Glomerular visceral epithelial cell (primary cell): ENCODE data around the gene FHDC1.
A peak's percentile ranks its signal among the peaks of the same experiment; 100 is the strongest.

Source experiments
- DNase-seq: peaks from one replicate; pipeline ENCODE4 v3.0.0-alpha.2; 2016; ENCODE audit errors: extremely low spot score

FHDC1 gene

DNA sequence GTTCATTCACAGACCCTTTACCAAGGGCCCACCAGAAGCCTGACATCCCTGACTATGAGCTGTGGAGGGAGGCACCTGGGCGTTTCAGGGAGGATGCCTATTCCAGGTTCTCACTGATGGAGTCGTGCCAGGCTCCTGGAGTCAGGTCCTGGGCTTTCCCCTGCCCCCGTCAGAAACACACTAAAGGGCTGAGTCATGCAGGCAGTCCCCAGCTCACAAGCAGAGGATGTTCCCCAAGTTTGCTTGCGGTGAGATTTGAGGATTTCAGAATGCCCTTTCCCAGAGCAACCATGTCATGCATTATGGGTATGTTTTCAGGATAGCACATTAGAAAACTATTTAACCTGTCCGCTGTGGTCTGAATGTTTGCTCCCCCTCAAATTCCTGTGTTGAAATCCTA is 45.2 kb downstream of the FHDC1 start:
- peak; percentile 100 for DNase-seq

DNA sequence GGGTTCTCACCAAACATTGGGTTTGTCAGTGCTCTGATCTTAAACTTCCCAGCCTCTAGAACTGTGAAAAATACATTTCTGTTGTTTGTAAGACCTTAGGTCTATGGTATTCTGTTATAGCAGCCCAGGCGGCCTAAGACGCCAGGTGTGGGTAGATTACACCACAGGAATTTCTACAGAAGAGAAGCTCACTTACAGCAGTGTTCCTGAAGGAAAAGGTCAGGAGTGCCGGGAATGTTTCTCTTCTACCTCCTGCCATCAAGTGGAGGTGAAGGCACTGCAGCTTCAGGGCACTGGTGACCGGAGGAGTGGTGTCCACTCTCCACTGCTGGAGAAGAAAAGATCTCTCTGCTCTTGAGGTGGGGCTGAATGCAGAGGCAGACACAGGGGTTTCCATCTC is 45.7 kb downstream of the FHDC1 start:
- peak; percentile 87 for DNase-seq

DNA sequence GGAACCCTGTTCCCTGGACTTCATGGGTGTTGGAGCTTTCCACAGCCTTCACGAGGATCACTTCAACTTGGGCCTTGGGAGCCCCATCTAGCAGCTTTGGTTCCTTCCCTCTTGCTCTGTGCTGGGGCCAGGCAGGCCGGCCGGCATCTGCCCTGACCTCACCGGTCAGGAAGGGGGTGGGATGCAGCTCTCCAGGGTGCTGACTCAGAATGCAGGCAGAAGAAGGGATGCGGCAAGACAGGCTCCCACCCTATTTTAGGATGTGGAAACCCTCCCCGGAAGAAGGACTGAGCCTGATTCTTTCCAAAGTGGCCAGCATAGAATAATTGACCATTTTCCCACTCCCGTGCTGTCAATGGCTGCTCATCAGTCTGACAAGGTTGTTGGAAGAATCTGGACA is 47.1 kb downstream of the FHDC1 start:
- peak; percentile 55 for DNase-seq

DNA sequence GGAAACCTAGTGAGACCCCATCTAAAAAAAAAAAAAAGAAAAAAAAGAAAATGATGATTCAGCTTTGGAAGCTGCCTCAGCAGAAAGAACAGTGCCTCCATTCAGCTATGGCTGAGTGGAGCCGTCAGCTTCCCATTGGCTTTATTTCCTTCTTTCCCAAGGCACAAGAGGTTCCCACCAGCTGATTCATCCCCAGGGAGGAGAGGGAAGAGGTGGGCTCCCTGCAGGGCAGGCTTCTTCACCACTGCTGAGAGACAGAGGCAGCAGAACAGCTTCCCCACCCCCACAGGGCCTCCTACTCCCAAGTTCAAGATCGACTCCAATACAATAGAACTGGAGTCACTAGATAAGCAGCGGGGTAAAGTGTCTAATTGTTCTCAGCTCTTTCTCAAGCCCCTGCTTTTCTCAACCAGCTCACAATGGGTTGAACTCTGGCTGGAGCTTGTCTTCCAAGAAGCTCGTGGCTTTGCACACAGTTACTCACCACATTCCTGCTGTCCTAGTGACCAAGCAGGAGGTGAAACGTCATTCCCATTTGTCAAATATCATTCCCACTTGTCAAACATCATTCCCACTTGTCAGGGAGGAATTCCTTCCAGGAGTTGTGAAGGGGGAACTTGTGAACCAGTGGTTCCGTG is 47.8 kb downstream of the FHDC1 start:
- DNase-seq = peak; percentile 94

DNA sequence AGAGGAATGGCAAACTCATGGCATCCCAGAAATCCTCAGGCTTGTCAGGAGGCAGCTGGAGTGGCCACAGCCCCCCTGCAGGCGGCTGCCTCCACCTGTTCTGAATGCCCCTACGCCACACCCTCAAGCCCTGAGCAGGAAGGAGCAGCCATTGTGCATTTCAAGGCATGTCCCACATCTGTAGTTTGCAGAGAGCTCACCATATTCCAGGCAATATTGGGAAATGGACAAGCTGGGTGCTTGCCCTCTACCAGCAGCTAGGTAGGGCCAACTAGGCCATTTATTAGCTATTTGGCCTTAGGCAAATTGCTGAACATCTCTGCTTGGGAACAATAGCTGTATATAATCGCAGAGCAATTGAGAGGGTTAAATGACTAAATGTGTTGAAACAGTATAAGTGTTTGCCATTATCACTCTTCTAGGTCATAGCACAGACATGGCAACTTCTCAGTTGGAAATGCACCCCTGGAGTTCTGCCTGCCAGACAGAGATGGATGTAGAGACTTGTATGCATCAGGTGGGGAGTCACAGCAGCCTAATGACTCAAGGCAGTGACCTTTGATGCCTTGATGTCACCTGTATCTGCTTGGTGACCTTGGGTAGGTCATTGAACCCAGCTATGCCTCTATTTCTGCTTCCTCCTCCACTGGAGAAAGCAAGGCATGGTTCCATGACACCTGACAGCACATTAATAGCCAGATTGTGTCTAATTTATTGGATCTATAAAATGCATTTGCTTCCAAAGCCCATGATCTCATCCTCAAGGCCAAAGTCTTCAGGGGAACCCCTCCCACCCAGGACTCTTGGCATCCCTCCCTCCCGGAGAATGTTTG is 52.8 kb downstream of the FHDC1 start:
- no peak for DNase-seq

DNA sequence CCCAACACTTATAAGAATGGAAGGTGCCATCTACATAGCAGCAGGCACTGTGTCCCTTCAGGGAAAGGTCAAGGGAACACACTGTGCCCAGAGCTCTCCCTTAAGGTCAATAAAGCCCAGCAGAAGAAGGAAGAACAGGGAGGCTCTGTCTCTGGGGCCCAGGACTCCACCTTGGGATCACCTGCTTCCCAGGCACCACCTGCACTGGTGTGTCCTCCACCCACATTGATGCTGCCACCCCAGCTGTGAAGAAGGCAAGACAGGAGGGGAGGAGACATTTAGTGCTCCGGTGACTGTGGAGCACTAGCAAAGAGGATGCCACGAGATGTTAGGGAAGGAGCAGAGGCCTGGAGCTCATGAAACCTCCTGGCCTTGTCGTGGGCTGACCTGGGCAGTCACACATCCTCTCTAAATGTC is 53.4 kb downstream of the FHDC1 start:
- no peak for DNase-seq

DNA sequence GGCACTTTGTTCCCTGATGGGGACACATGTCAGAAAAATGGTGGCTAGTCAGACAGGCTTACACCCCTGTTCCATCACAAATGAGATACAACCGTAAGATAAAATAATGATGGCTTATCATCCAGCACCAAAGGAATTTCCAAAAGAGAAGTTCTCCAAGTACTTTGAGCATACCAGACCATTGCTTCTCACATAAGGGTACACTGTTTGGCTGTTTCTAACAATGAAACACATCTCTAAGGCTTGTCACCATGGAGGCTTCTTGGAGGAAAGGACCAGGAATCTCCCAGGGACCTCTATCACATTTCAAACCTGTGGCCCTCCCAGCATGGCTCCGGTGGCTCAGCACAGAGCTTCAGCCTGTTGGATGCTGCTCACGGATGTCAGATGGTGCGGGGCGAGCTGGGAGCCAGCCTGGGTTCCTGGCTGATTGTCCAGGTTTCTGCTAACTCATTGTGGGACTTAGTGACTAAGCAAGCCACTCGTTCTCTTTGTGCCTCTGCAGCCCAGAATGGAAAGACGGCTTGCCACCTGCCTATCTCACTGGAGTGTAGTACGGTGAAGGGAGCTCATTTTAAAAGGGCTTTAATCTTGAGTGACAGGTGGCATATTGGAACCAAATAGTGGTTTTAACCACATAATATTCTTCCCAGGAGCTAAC is 54.5 kb downstream of the FHDC1 start:
- no peak for DNase-seq

DNA sequence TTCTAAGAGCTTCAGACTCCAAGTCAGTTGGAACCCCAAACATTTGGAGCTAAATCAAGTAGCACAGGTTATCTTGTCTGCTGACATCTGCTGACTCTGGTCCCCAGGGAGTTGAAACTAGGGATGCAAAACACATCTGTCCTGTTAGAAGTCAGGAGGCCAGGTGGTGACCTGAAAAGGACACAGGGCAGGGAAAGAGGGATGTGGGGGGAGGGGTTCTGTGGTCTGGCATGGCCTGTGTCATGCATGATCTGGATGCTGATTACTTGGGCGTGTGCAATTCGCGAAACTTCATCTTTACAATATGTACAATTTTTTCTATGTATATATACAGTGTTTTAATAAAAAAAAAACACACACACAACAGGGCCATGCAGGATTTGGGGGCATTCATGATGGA is 55.3 kb downstream of the FHDC1 start:
- no peak for DNase-seq

DNA sequence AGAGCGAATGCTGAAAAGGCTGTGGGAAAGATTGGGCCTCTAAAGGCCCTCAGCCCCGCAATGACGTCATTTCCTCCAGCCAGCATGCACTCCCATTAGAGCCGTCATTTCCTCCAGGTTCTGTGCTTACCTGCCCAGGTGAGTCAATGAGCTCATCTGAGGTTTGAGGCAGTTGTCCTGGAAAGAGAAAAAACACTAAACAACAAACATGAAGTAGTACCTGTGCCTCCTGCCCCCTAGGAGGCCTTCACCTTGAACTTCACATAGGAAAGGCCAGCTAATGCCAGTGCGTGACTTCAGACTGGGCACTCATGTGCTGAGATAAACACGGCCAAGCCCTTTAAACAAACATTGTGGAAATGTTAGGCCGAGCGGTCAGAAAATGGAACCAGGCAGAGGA is 55.9 kb downstream of the FHDC1 start:
- no peak for DNase-seq

DNA sequence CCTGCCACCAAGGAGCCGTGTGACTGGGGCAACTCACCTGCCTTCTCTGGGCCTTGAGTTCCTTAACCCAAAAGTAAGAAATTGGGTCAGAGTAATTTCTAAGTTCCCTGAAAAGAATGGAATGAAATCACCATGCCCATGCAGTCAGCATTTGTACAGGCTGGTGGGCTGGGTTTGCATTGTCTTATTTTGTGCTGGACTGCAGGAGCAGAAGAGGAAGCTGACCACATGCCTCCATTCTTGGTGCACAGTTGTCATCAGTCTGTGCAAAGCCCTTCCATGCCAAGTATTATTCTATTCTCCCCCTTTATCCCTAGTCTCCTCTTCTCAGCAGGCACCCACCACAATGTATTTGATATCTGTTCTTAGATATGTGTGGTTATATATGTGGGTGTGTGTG is 56.3 kb downstream of the FHDC1 start:
- DNase-seq = no peak

DNA sequence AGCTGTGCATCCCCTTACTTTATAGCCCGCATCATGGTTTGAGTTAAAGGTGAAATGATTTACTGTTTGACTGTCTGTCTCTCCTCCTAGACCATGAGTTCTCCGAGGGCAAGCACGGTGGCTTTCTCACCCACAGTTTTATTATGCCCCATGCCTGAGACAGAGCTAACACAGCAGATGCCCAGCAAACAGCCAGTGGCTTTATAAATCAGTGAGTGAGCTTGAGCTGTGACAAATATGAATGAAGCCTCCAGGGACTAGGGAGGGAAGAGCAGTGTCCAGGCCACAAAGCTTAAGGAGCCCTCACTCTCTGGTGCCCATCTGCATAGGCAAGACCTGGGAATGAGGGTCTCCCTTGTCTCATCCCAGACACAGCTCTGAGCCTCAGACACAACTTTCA is 57.9 kb downstream of the FHDC1 start:
- no peak for DNase-seq

DNA sequence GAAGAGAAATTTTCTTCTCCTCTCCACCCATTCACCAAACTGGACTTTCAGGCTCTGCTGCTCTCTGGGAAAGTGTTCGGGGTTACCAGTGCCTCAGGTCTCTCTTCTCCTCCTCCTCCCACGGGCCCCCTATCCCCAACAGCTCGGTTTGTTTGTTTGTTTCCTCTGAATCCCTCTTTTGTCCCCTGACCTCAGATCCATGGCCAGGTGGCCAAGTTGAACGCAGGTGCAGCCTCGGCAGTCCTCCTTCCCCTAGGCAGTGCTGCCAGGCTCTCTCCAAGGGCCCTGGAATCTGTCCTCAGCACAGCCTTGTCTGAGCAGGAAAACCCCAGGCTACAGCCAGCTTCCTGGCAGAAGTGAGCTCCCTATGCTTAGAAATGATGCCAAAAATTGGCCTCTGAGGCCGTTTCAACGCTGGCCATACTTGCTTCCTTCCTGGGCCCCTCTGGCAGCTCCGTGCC is 60.0 kb downstream of the FHDC1 start:
- no peak for DNase-seq

DNA sequence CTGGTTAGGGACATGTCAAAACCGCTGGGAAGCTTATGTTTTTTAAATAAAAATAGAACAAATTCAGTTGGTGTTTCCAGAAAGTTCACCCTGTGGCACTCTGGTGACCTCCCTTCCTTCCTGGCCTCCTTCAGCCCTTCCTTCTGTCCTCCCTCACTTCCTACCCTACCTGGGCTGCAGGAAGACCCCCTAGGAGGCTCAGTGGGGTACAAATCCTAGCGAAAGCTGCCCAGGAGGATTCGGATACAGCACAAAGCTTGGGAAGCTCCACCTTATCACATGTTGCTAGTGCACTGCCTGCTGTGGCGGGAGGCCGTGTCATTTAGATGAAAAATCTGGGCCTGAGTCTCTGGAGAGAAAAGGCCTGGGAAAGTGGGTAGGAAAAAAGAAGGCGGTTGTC is 60.5 kb downstream of the FHDC1 start:
- no peak for DNase-seq

DNA sequence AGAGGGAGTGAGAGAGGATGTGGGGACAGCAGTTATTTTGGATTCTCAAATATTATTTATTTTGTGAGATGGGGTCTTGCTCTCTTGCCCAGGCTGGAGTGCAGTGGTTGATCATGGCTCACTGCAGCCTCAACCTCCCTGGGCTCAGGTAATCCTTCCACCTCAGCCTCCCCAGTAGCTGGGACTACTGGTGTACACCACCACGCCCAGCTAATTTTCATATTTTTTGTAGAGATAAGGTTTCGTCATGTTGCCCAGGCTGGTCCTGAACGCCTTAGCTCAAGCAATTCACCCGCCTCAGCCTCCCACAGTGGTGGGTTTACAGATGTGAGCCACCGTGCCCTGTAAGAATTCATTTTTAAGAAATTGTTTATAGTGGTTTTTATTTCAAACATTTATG is 61.2 kb downstream of the FHDC1 start:
- DNase-seq = no peak

DNA sequence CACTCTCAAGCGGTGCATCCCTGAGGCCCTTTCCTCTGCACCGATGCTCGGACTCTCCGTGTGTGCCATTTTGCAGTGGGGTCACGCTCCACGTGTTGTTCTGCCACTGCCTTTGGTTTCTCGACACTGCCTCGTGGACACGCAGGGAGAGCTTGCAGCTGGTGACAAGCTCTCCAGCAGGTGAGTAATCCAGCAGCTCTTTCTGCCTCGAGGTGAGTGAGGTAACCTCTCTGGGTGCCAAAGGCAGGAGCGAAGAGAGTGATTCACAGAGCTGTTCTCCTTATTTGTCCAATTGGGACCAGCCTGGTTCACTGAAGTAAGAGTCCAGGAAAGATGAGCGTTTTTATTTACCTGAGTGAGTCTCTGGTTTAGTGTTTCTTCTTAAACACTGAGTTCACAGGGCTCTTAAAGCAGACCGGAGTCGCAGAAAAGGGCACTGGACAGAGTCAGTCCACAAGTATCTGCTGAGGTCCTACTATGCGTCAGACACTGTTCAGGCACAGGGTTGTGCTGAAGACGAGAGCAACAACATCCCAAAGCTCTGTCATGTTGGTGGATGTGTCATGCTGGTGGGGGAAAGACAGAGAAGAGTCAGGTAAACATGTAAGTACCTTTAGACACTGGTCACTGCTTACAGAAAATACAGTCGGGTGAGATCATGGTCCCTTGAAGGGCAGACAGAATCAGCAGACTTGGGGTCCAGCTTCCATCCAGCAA is 61.8 kb downstream of the FHDC1 start:
- DNase-seq = peak; percentile 78

DNA sequence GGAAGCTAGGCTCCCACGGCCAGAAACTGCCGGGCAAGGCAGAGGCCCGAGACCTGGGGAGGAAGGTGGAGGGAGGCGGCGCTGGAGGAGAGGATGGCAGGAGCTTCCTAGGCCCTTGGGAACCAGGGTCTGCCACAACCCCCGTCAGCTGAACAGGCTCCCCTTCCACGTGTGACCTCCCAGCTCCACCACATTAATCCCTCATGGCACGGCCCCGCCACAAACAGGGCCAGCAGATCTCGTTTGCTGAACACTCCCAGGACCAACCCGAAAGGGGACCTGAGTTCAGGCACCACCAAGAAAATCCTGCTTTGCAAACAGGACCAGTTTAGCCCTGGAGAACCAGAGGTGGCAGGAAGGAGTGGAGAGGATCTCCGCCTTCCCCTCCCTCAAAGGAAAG is 62.7 kb downstream of the FHDC1 start:
- no peak for DNase-seq

DNA sequence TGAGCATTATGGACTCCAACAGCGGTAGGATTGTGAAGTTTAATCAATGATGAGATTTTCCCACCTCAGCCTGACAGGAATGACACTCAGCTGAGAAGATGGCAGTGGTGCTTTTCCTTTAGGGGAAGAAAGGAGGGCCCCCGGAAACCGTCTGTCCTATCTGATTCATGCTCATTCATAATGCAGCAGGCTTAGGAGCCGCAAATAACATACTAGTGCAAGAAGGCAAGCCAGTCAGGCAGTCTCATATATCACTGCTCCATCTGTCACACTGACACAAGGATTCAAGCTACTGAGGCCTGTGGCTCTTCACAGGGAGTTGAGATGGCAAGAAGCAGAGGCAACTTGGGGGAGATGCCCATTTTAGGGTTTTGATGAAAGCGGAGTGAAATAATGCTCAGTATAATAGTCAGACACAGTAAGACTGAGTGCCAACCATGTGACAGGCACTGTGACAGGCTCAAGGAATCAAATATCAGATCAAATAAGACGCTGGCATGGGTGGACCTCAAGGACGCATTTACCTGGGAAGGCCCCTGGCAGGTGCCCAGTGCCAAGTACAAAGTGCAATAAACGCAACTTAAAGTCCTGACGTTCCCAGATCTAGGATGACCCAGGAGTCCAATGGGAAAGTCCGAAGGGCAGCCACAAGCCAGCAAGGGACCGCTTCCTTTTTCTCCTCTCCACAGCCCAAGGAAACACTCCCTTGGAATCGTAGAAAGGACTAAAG is 63.4 kb downstream of the FHDC1 start:
- DNase-seq = no peak

DNA sequence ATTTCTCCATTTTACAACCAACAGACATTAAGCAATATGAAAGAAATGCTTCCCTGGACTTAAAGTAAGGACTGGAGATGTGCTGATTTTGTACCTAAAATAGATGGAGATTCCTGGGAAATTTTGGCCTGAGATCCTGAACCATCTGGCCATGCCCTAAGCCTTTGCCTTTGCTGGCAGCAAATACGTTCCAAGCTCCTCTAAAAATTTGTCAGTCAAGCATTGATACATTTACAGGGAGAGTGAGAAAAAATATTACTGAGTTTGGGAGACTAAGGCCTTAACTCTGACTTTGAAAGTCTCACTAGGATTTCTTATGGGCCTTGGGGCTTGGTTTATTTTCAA is 63.9 kb downstream of the FHDC1 start:
- no peak for DNase-seq

DNA sequence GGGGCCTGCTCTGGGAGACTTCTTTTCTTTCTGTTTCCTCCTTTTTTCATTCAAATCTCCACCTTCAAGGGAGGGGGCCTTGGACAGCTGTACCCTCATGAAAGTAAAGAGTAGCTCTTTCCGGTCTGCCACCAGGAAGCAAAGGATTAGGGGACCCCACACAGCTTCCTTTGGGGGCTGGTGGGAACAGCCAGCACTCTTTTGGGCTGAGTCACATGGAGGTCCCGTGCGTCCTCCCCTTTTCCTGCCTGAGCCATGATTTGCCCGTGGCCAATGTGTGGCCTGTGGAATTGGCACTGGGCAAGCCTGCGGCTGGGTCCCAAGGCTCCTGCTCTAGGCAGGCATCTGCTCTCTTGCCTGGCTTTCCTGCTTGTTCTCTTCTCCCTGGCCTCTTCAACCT is 65.5 kb downstream of the FHDC1 start:
- no peak for DNase-seq

DNA sequence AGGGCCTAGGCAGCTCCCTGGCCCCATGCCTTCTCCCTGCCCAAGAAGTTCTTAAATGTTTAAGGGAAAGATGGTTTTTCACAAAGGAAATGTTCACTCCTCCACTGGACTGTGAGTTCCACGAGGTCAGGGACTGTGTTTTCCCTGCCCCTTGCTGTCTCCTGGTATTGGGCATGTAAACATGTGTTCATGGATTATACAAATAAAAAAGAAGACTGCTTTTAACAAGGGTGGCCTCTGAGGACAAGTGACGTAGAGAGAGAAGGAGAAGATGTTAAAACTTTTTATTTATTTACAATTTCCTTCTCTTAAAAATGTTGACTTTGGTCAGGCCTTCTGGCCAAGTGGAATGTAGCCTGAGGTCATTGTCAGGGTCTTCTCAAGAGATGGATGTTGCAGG is 66.0 kb downstream of the FHDC1 start:
- no peak for DNase-seq

DNA sequence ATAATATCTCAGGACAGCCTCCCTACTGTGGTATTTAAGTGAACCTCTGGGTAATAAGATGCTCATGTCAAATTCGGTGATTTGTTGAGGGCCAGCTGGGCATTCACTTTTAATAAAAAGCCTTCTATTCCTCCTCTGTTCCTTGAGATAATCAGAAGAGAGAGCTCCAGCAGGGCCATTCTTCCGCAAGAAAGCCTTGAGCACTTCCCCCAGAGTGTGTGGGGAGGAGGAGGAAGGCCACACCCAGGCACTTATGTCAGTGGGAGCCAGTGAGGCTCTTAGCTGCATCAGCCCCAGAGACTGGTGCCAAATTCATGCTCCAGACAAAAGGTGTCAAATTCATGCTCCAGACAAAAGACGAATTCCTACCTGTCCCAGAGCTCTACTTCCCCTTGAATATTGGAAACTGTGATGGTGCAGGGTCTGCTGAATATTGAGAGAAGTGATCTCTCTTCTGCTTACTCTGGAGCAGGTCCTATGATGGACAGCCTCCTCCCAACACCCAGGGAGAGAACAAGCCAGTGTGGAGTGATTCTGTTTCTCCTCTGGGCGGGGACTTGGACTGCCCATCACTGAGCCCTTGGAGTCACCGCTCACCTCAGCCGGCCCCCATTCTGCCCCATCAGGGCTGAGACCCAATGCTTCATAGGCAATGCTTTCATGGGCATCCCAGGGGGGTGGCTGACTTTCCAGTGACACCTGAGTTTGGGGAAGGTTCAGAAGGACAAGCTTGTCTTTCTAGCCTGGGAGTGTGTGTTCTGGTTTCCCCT is 68.1 kb downstream of the FHDC1 start:
- DNase-seq = no peak
